Stimulated activated naive CD8-positive, alpha-beta T cell treated with anti-CD3 and anti-CD28 coated beads, Interleukin-15, amount 100 ng/mL, for 72 hours (primary cell): Measurements from ENCODE around the gene FAM234A.

Experiments used
- ATAC-seq: fragments of 150-1000 bp; cut with Tn5 transposase; 2 replicates; pipeline ENCODE4 v1.10.0; 2021; ENCODE audit warnings: mild to moderate bottlenecking, moderate library complexity
- DNase-seq, 2 donors: peaks; one replicate each; pipeline ENCODE4 v3.0.0; 2021 to 2022
- H3K27ac Mint-ChIP-seq, 2 donors: one replicate each; pipeline ENCODE4 v1.8.0; 2022; ENCODE audit warnings: mild to moderate bottlenecking in 2 of 2, mixed read lengths in 2 of 2, moderate library complexity in 2 of 2
- H3K27me3 Mint-ChIP-seq: one replicate; pipeline ENCODE4 v1.8.0; 2022; ENCODE audit warnings: mixed read lengths
- H3K4me1 Mint-ChIP-seq: one replicate; pipeline ENCODE4 v1.8.0; 2022; ENCODE audit warnings: mild to moderate bottlenecking, mixed read lengths
- H3K4me3 Mint-ChIP-seq, 2 donors: one replicate each; pipeline ENCODE4 v1.8.0; 2022; ENCODE audit warnings: mild to moderate bottlenecking in 2 of 2, mixed read lengths in 2 of 2, moderate library complexity in 1 of 2
- H3K9me3 Mint-ChIP-seq, 2 donors: one replicate each; pipeline ENCODE4 v1.8.0; 2022; ENCODE audit warnings: mixed read lengths in 2 of 2

The FAM234A gene

GRCh38 chr16:290681-291405 lies 56.2 kb downstream of the FAM234A start:
- Mint-ChIP-seq H3K9me3 (no peaks in the 10 kb centered on the region), H3K27ac (no peak overlapping the region), H3K4me3 (no peak overlapping the region), H3K27me3 (no peaks in the 10 kb centered on the region), H3K4me1 (no peaks in the 10 kb centered on the region)
- DNase-seq, result no peak
- no peak for ATAC-seq

GRCh38 chr16:291539-291938 lies 56.9 kb downstream of the FAM234A start:
- Mint-ChIP-seq H3K27me3 (no peaks in the 10 kb centered on the region), H3K9me3 (no peaks in the 10 kb centered on the region), H3K4me3 (no peak overlapping the region), H3K4me1 (no peaks in the 10 kb centered on the region), H3K27ac (peak overlapping the region in 1 of 2 donors; percentile 34)
- no peak for ATAC-seq
- DNase-seq, result no peak

GRCh38 chr16:293043-293775 lies 58.6 kb downstream of the FAM234A start:
- Mint-ChIP-seq H3K27ac (no peak overlapping the region), H3K4me1 (no peaks in the 10 kb centered on the region), H3K4me3 (no peak overlapping the region), H3K27me3 (no peaks in the 10 kb centered on the region), H3K9me3 (no peaks in the 10 kb centered on the region)
- no peak for DNase-seq
- no peak for ATAC-seq

GRCh38 chr16:296276-296675 lies 61.7 kb downstream of the FAM234A start:
- H3K9me3 Mint-ChIP-seq, result no peaks in the 10 kb centered on the region
- H3K27ac Mint-ChIP-seq, result no peak overlapping the region
- H3K4me3 Mint-ChIP-seq, result no peak overlapping the region
- no peaks in the 10 kb centered on the region for H3K27me3 Mint-ChIP-seq
- H3K4me1 Mint-ChIP-seq, result no peaks in the 10 kb centered on the region
- no peak for DNase-seq
- no peak for ATAC-seq

- ATAC-seq (peak; percentile 31), DNase-seq (no peak)
- Mint-ChIP-seq H3K27me3 (no peaks in the 10 kb centered on the region), H3K27ac (peak overlapping the region; percentile 19 to 34), H3K4me3 (no peak overlapping the region), H3K4me1 (no peaks in the 10 kb centered on the region), H3K9me3 (no peaks in the 10 kb centered on the region)
Observed at GRCh38 chr16:296806-297510, 62.3 kb downstream of the FAM234A start.

- ATAC-seq, result no peak
- no peaks in the 10 kb centered on the region for H3K27me3 Mint-ChIP-seq
- H3K4me1 Mint-ChIP-seq, result no peaks in the 10 kb centered on the region
- DNase-seq, result no peak
- H3K9me3 Mint-ChIP-seq, result no peaks in the 10 kb centered on the region
- H3K4me3 Mint-ChIP-seq, result no peak overlapping the region
- no peak overlapping the region for H3K27ac Mint-ChIP-seq
Observed at GRCh38 chr16:297832-298231, 63.2 kb downstream of the FAM234A start.

GRCh38 chr16:301235-301634 lies 66.6 kb downstream of the FAM234A start:
- DNase-seq (no peak), ATAC-seq (no peak)
- Mint-ChIP-seq H3K4me3 (no peak overlapping the region), H3K27me3 (no peaks in the 10 kb centered on the region), H3K9me3 (no peaks in the 10 kb centered on the region), H3K27ac (no peak overlapping the region), H3K4me1 (peaks cover 2% of the 10 kb centered on the region)

- H3K9me3 Mint-ChIP-seq, result no peaks in the 10 kb centered on the region
- DNase-seq (no peak), ATAC-seq (no peak)
- no peak overlapping the region for H3K27ac Mint-ChIP-seq
- no peak overlapping the region for H3K4me3 Mint-ChIP-seq
- no peaks in the 10 kb centered on the region for H3K27me3 Mint-ChIP-seq
- peaks cover 9% of the 10 kb centered on the region for H3K4me1 Mint-ChIP-seq
Observed at GRCh38 chr16:301950-302349, 67.3 kb downstream of the FAM234A start.

GRCh38 chr16:303760-304505 lies 69.3 kb downstream of the FAM234A start:
- no peak overlapping the region for H3K4me3 Mint-ChIP-seq
- DNase-seq (no peak), ATAC-seq (no peak)
- H3K27me3 Mint-ChIP-seq, result no peaks in the 10 kb centered on the region
- H3K9me3 Mint-ChIP-seq, result no peaks in the 10 kb centered on the region
- no peak overlapping the region for H3K27ac Mint-ChIP-seq
- peaks cover 19% of the 10 kb centered on the region for H3K4me1 Mint-ChIP-seq

GRCh38 chr16:305916-306626 lies 71.5 kb downstream of the FAM234A start:
- no peaks in the 10 kb centered on the region for H3K27me3 Mint-ChIP-seq
- DNase-seq (no peak), ATAC-seq (no peak)
- H3K4me1 Mint-ChIP-seq, result peaks cover 37% of the 10 kb centered on the region
- H3K27ac Mint-ChIP-seq, result peak overlapping the region in 1 of 2 donors; percentile 65
- no peak overlapping the region for H3K4me3 Mint-ChIP-seq
- no peaks in the 10 kb centered on the region for H3K9me3 Mint-ChIP-seq

GRCh38 chr16:306911-307370 lies 72.3 kb downstream of the FAM234A start:
- Mint-ChIP-seq H3K9me3 (no peaks in the 10 kb centered on the region), H3K27ac (no peak overlapping the region), H3K27me3 (no peaks in the 10 kb centered on the region), H3K4me3 (no peak overlapping the region), H3K4me1 (peaks cover 37% of the 10 kb centered on the region)
- DNase-seq (no peak), ATAC-seq (no peak)

- no peaks in the 10 kb centered on the region for H3K9me3 Mint-ChIP-seq
- H3K27ac Mint-ChIP-seq, result no peak overlapping the region
- H3K27me3 Mint-ChIP-seq, result no peaks in the 10 kb centered on the region
- H3K4me1 Mint-ChIP-seq, result peaks cover 37% of the 10 kb centered on the region
- no peak for ATAC-seq
- DNase-seq, result no peak
- no peak overlapping the region for H3K4me3 Mint-ChIP-seq
Observed at GRCh38 chr16:307691-308312, 73.2 kb downstream of the FAM234A start.

- Mint-ChIP-seq H3K9me3 (no peaks in the 10 kb centered on the region), H3K4me1 (peaks cover 37% of the 10 kb centered on the region), H3K27ac (no peak overlapping the region), H3K4me3 (peak overlapping the region in 1 of 2 donors; percentile 19), H3K27me3 (no peaks in the 10 kb centered on the region)
- peak; percentile 91 for ATAC-seq
- peak in 1 of 2 donors; percentile 38 for DNase-seq
Observed at GRCh38 chr16:309476-309875, 74.9 kb downstream of the FAM234A start.

- Mint-ChIP-seq H3K27ac (peak overlapping the region in 1 of 2 donors; percentile 42), H3K4me3 (no peak overlapping the region), H3K4me1 (peaks cover 30% of the 10 kb centered on the region), H3K9me3 (no peaks in the 10 kb centered on the region), H3K27me3 (no peaks in the 10 kb centered on the region)
- no peak for ATAC-seq
- no peak for DNase-seq
Observed at GRCh38 chr16:311725-312124, 77.1 kb downstream of the FAM234A start.
